Measurements from ENCODE around the gene RTN4IP1. TPM values are rescaled to one million over a fixed set of nuclear protein-coding genes. Genes with fewer than 3 reads are reported as not detected.

RTN4IP1 gene
- total RNA-seq, 1 experiment from 2014 or later, result 19.2 TPM

DNA sequence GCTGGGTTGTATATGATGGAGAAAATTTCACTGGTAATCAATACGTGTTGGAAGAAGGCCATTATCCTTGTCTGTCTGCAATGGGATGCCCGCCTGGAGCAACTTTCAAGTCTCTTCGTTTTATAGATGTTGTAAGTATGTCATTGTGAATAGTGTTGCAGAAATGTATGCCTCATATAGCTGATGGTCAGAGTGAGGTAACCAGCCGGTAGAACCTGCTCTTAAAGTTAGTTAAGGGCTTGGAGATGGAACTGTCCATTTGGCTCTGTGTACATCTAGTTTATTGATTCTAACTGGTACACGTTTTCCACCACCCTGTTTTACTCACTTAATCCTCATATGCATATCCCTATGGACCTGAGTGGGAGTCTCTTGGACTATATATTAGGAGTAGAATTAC lies 73.5 kb downstream of the RTN4IP1 start:
- ATAC-seq, result no peak
- Mint-ChIP-seq H3K36me3 (peaks cover 6% of the 10 kb centered on the region), H3K4me3 (no peak overlapping the region), H3K9me3 (peaks cover 6% of the 10 kb centered on the region), H3K27ac (no peak overlapping the region), H3K27me3 (ENCODE audit: low read depth) (no peaks in the 10 kb centered on the region), H3K4me1 (peaks cover 7% of the 10 kb centered on the region; the same call in 1 of the 2 replicates)
- CTCF ChIA-PET, result interaction anchor here (1.4 to 2.2 kb wide), 4 partner anchors 8 to 216 kb away, joined by 3 to 8 read pairs (median 4); no protein-coding TSS in a partner anchor
- TF ChIP-seq USF1 (CRISPR knock-in tag; IDR thresholded peaks at IDR 0.05), result no peak
- TF ChIP-seq ETV6 (CRISPR knock-in tag; IDR thresholded peaks at IDR 0.05), result no peak
- TF ChIP-seq, protein P1, sequence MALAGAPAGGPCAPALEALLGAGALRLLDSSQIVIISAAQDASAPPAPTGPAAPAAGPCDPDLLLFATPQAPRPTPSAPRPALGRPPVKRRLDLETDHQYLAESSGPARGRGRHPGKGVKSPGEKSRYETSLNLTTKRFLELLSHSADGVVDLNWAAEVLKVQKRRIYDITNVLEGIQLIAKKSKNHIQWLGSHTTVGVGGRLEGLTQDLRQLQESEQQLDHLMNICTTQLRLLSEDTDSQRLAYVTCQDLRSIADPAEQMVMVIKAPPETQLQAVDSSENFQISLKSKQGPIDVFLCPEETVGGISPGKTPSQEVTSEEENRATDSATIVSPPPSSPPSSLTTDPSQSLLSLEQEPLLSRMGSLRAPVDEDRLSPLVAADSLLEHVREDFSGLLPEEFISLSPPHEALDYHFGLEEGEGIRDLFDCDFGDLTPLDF (CRISPR knock-in tag; IDR thresholded peaks at IDR 0.05), result no peak
- TF ChIP-seq, protein P2, sequence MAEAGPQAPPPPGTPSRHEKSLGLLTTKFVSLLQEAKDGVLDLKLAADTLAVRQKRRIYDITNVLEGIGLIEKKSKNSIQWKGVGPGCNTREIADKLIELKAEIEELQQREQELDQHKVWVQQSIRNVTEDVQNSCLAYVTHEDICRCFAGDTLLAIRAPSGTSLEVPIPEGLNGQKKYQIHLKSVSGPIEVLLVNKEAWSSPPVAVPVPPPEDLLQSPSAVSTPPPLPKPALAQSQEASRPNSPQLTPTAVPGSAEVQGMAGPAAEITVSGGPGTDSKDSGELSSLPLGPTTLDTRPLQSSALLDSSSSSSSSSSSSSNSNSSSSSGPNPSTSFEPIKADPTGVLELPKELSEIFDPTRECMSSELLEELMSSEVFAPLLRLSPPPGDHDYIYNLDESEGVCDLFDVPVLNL (CRISPR knock-in tag; IDR thresholded peaks at IDR 0.05; ENCODE audit: borderline replicate concordance, low read depth), result no peak
- TF ChIP-seq ZNF138 (CRISPR knock-in tag; conservative IDR thresholded peaks at IDR 0.05), result no peak
- TF ChIP-seq PRRX2 (CRISPR knock-in tag; IDR thresholded peaks at IDR 0.05), result no peak
- TF ChIP-seq, protein P3, sequence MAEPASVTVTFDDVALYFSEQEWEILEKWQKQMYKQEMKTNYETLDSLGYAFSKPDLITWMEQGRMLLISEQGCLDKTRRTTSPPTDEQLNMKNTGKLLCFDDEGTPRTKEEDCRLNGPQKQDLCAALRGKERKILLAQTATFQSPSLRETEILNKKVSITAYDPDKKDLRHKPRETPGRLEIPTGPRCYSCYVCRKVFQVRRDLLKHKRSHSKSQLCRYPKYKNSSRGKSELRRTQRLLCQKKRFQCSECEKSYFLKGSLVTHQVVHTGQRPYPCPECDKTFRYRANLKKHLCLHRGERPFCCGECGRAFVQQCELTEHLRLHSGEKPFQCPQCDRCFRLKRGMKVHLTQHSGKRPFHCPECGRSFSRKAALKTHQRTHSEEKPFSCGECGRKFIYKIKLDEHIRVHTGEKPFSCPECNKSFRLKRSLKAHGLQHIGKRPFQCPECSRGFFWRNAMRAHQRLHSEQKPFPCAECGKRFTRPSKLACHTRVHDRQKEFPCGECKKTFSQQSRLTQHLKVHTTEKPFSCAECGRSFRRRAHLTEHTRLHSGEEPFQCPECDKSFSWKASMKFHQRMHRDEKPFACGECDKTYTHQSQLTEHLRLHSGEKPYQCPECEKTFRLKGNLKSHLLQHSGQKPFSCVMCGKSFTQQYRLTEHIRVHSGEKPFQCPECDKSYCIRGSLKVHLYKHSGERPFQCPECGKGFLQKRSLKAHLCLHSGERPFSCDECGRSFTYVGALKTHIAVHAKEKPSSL (CRISPR knock-in tag; conservative IDR thresholded peaks at IDR 0.05), result no peak
- TF ChIP-seq, protein P4, sequence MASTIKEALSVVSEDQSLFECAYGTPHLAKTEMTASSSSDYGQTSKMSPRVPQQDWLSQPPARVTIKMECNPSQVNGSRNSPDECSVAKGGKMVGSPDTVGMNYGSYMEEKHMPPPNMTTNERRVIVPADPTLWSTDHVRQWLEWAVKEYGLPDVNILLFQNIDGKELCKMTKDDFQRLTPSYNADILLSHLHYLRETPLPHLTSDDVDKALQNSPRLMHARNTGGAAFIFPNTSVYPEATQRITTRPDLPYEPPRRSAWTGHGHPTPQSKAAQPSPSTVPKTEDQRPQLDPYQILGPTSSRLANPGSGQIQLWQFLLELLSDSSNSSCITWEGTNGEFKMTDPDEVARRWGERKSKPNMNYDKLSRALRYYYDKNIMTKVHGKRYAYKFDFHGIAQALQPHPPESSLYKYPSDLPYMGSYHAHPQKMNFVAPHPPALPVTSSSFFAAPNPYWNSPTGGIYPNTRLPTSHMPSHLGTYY (CRISPR knock-in tag; IDR thresholded peaks at IDR 0.05), result no peak
- TF ChIP-seq NR2C2 (CRISPR knock-in tag; IDR thresholded peaks at IDR 0.05), result no peak
- no peak for TF ChIP-seq ZNF121 (CRISPR knock-in tag; IDR thresholded peaks at IDR 0.05)
- no peak for TF ChIP-seq ESRRA (CRISPR knock-in tag; IDR thresholded peaks at IDR 0.05; ENCODE audit: borderline replicate concordance)
- no peak for TF ChIP-seq ZSCAN18 (CRISPR knock-in tag; IDR thresholded peaks at IDR 0.05)
- TF ChIP-seq USF2 (CRISPR knock-in tag; IDR thresholded peaks at IDR 0.05), result no peak
- no peak for TF ChIP-seq OVOL2 (CRISPR knock-in tag; IDR thresholded peaks at IDR 0.05; ENCODE audit: borderline replicate concordance)
- TF ChIP-seq CDX4 (CRISPR knock-in tag; IDR thresholded peaks at IDR 0.05; ENCODE audit: borderline replicate concordance), result no peak
- DNase-seq (ENCODE audit: low spot score), result no peak
- POLR2A ChIA-PET, result no interaction called here

DNA sequence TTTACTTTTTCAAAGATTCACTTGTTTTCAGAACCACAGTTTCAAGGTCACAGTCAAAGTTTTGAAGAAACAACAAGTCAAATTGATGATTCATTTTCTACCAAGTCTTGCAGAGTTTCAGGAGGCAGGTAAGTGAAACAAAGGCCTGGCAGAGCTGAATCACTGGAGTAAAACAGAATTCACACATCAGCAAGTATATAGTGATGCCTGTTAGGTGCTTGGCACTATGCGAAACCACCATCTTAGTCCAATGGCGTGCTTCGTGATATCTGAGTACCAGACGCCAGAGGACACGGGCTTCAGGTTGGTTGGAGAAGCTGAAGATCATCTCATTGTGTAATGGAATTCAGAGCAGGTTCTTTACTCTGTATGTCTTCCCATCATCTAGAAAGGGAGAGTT lies 75.9 kb downstream of the RTN4IP1 start:
- POLR2A ChIA-PET, result no interaction called here
- Mint-ChIP-seq H3K36me3 (peaks cover 10% of the 10 kb centered on the region), H3K27ac (no peak overlapping the region), H3K27me3 (ENCODE audit: low read depth) (no peaks in the 10 kb centered on the region), H3K4me3 (no peak overlapping the region), H3K9me3 (peaks cover 10% of the 10 kb centered on the region), H3K4me1 (peaks cover 7% of the 10 kb centered on the region; the same call in 1 of the 2 replicates)
- DNase-seq (ENCODE audit: low spot score) (no peak), ATAC-seq (no peak)
- CTCF ChIA-PET, result interaction anchor here (1.5 to 1.6 kb wide), 2 partner anchors 13 to 193 kb away, joined by 6 to 8 read pairs; partner anchors contain the start of gene CRYBG1
- no peak for TF ChIP-seq ATF1 (CRISPR knock-in tag; IDR thresholded peaks at IDR 0.05)
- TF ChIP-seq ZBTB21 (CRISPR knock-in tag; IDR thresholded peaks at IDR 0.05; ENCODE audit: borderline replicate concordance), result no peak
- no peak for TF ChIP-seq ZNF416 (CRISPR knock-in tag; IDR thresholded peaks at IDR 0.05)
- TF ChIP-seq, protein P5, sequence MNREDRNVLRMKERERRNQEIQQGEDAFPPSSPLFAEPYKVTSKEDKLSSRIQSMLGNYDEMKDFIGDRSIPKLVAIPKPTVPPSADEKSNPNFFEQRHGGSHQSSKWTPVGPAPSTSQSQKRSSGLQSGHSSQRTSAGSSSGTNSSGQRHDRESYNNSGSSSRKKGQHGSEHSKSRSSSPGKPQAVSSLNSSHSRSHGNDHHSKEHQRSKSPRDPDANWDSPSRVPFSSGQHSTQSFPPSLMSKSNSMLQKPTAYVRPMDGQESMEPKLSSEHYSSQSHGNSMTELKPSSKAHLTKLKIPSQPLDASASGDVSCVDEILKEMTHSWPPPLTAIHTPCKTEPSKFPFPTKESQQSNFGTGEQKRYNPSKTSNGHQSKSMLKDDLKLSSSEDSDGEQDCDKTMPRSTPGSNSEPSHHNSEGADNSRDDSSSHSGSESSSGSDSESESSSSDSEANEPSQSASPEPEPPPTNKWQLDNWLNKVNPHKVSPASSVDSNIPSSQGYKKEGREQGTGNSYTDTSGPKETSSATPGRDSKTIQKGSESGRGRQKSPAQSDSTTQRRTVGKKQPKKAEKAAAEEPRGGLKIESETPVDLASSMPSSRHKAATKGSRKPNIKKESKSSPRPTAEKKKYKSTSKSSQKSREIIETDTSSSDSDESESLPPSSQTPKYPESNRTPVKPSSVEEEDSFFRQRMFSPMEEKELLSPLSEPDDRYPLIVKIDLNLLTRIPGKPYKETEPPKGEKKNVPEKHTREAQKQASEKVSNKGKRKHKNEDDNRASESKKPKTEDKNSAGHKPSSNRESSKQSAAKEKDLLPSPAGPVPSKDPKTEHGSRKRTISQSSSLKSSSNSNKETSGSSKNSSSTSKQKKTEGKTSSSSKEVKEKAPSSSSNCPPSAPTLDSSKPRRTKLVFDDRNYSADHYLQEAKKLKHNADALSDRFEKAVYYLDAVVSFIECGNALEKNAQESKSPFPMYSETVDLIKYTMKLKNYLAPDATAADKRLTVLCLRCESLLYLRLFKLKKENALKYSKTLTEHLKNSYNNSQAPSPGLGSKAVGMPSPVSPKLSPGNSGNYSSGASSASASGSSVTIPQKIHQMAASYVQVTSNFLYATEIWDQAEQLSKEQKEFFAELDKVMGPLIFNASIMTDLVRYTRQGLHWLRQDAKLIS (CRISPR knock-in tag; IDR thresholded peaks at IDR 0.05; ENCODE audit: borderline replicate concordance), result no peak
- TF ChIP-seq, protein P6, sequence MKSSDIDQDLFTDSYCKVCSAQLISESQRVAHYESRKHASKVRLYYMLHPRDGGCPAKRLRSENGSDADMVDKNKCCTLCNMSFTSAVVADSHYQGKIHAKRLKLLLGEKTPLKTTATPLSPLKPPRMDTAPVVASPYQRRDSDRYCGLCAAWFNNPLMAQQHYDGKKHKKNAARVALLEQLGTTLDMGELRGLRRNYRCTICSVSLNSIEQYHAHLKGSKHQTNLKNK (CRISPR knock-in tag; IDR thresholded peaks at IDR 0.05), result no peak

Measured in WTC11 (cell line).